ENCODE data around the gene SPEM3.

Gene SPEM3

DNA sequence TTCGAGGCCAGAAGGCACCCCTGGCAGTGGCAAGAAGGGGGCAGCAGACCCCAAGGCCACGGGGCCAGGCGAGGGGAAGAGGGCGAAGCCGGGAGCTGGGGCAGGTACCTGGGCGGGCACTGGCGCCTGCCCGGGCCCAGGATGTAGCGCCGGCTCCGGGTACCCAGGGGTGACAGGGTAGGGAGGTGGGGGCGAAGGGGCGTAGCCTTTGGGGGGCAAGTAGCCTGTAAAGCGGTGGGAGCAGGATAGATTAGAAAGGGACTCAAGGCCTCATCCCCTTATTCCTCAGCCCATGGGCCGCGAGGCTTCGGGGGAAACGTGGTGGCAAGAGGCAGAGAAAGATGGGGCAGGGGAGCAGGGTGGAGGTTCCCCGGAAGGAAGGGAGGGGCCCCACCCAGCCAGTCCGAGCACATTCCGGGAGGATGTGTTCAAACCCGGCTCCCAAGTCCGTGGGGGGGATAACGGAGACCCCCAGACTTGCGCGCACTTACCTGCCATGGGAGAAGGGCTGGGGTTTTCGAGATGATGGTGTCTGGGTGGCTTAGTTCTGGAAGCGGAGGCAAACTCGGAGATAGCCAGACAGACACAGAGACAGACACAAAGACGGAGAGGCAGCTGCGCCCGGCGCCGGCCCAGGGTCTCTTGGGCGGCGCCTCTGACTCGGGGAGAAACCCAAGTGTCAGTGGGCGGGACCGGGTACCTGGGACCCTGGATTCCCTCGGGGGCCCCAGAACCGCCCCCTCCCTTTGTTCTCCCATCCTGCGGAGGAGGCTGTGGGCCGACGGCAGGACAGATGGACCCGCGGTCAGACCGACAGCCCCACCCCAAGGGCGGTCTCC lies 34.8 kb upstream of the SPEM3 start:
- Histone ChIP-seq H3K4me1 (ENCODE audit: insufficient read depth, low read length) (peaks cover 6% of the 10 kb centered on the region; the same call in 1 of the 2 replicates), H3K9ac (ENCODE audit: low read depth, low read length) (peak overlapping the region; percentile 78), H3K36me3 (ENCODE audit: insufficient read depth, low read length) (peaks cover 3% of the 10 kb centered on the region; the same call in 1 of the 2 replicates), H3K9me3 (ENCODE audit: control insufficient read depth, insufficient read depth, low read length) (no peaks in the 10 kb centered on the region)

DNA sequence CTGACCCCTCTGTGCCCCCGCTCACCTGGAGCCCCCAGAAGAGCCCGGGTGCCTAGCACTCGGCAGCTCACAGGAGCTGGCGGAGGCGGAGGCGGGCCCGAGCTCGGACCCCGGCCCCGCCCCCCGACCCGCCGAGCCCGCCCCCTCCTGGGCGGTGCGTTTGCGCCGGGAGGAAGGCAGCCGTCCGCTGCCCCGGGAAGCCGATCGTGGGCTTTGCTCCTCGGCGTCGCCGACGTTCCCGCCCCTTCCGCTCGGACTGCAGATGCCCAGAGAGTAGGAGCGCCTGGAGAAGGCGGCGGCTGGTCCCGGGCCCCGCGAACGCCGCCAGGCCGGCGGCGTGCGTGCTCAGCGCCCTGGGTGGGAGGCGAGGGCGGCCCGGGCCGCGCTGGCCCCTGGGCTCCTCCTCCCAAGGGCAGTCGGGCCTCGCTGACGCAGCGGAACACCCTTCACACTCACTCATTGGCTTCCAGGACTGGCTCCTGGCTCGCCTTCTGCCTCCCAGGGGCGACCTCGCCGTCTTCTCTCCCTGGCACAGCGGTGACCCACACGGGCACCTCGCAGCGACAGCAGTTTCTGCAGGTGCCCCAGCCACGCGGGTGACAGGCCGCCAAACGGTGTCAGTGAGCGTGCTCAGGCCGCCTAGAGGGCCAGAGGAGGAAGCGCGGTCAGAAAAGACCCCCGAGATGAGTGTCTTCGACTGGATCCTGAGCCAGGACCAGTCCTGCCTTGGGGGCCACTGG lies 34.0 kb upstream of the SPEM3 start, which contains the start of gene PLSCR3:
PLSCR3 (minus strand) TSS at position 74 of the 740 bp plus-strand sequence. CDS start 415 bp downstream, outside the sequence.
- Histone ChIP-seq H3K36me3 (ENCODE audit: insufficient read depth, low read length) (peaks cover 3% of the 10 kb centered on the region; the same call in 1 of the 2 replicates), H3K4me1 (ENCODE audit: insufficient read depth, low read length) (peaks cover 6% of the 10 kb centered on the region; the same call in 1 of the 2 replicates), H3K9me3 (ENCODE audit: control insufficient read depth, insufficient read depth, low read length) (no peaks in the 10 kb centered on the region), H3K9ac (ENCODE audit: low read depth, low read length) (peak within 1 kb of the TSS; percentile 78)

DNA sequence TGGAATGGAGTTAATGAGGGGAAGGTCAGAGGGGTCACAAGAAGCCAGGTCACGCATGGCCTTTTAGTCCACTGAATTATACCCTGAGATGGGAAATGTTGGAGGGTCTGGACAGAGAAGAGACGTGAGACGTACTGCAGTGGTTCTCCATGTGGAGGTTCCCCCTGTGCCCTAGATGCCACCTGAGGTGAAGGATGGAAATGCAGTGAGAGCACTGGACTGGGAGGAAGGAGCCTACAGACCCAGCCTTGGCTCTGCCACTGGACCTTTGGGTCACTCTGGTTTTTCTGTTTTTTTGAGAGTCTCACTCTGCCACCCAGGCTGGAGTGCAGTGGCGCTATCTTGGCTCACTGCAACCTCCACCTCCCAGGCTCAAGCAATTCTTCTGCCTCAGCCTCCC lies 32.5 kb upstream of the SPEM3 start:
- Histone ChIP-seq H3K9me3 (ENCODE audit: control insufficient read depth, insufficient read depth, low read length) (no peaks in the 10 kb centered on the region), H3K4me1 (ENCODE audit: insufficient read depth, low read length) (peaks cover 2% of the 10 kb centered on the region; the same call in 1 of the 2 replicates), H3K36me3 (ENCODE audit: insufficient read depth, low read length) (peaks cover 3% of the 10 kb centered on the region; the same call in 1 of the 2 replicates), H3K9ac (ENCODE audit: low read depth, low read length) (no peak overlapping the region)

DNA sequence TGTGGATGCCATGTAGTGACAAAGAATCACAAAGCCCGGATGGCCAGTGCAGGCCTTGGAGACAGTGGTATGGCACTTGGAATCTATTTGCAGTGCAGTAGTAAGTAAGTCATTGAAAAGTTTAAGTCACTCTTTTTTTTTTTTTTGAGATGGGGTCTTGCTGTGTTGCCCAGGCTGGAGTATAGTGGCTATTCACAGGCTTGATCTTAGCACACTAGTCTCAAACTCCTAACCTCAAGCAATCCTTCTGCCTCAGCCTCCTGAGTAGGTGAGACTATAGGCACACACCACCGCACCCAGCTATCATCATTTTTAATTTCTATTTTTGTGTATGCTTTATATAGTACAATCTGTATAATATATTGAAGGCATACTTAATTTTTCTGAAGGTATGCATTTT lies 30.0 kb upstream of the SPEM3 start:
- Histone ChIP-seq H3K9me3 (ENCODE audit: control insufficient read depth, insufficient read depth, low read length) (no peaks in the 10 kb centered on the region), H3K36me3 (ENCODE audit: insufficient read depth, low read length) (no peaks in the 10 kb centered on the region; the same call in 1 of the 2 replicates), H3K9ac (ENCODE audit: low read depth, low read length) (no peak overlapping the region), H3K4me1 (ENCODE audit: insufficient read depth, low read length) (peaks cover 6% of the 10 kb centered on the region)

DNA sequence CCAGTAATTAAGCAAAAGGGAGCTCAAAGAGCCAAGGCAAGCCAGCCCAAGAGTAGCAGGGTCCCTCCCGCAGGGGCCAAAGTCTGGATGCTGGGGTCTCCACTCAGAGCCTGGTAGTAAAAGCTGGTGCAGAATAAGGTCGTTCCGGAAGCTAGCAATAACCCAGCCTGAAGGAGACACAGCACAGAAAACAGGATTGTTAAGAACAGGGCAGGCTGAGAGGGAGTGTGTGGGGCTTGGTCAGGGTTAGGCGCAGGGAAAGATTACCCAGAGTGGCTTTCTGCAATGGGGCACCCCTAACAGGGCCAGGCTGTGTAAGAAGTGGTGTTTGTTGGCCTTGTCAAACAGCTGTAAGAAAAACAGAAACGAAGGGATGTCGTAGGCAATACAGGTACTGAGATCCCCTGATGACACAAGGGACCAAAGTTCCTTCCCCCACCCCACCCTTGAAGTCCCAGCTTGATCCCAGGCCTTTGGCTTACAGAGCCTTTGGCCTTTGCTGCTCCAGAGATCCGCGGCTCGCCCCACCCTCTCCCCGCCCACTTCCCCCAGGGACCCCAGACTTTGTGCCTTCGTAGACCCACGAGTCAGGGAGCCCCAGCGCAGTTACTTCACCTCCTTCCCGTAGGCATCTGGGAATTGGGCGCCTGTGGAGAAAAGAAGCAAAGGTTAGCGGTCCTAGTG lies 25.5 kb upstream of the SPEM3 start:
- Histone ChIP-seq H3K9me3 (ENCODE audit: control insufficient read depth, insufficient read depth, low read length) (no peaks in the 10 kb centered on the region), H3K36me3 (ENCODE audit: insufficient read depth, low read length) (no peaks in the 10 kb centered on the region; the same call in 1 of the 2 replicates), H3K4me1 (ENCODE audit: insufficient read depth, low read length) (peaks cover 14% of the 10 kb centered on the region), H3K9ac (ENCODE audit: low read depth, low read length) (peak overlapping the region; percentile 77)

DNA sequence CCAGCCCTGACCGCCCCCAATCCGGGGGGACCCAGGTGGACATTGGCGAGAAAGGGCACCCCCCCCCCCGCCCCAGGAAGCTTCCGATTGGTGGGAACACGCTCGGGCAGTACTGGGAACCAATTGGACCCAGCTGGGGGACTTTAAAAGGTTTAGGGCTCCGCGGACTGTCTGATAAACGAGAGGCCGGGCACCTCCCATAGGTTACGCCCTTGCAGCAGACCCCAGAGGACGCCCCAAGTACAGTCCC lies 25.0 kb upstream of the SPEM3 start:
- Histone ChIP-seq H3K36me3 (ENCODE audit: insufficient read depth, low read length) (no peaks in the 10 kb centered on the region; the same call in 1 of the 2 replicates), H3K9me3 (ENCODE audit: control insufficient read depth, insufficient read depth, low read length) (no peaks in the 10 kb centered on the region), H3K4me1 (ENCODE audit: insufficient read depth, low read length) (peaks cover 14% of the 10 kb centered on the region), H3K9ac (ENCODE audit: low read depth, low read length) (peak overlapping the region; percentile 77)

DNA sequence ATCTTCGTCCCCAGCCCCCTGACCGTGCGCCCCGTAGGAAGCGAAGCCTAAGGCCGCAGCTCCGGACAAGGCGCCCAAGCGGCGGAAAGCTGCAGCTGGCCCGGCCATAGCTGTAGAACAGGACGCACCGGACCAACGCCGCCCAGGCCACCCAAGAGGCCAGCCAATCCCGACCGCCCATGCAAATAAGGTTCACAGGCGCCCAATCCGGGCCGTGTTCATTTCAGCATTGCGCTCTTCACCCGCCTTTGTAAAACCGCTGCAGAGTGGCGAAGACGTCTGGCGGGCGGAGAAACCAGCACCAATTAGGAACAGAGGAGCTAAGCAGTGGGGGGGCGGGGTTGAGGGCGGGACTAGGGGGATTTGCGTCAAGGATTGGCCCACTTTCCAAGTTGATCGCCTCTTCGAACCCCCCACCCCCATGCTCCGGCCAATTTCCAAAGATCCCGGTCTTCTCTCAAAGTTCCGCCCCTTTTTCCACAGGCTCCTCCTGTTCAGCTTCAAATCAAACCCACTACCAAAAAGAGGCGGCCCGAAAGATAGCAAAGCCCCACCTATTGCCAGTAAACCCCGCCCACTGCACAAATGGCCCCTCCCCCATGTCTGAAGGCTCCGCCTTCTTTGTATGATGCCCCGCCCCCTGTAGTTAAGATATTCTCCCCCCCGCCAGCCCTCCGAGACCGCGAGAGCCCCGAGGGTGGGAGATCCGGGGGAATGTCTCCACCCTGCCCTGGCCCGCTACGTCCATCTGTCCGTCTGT lies 24.5 kb upstream of the SPEM3 start, which contains the start of gene TMEM256:
TMEM256 (minus strand) TSS at position 121 of the 760 bp plus-strand sequence; CDS start at position 108, 13 bp downstream.
- peak within 1 kb of the TSS; percentile 77 for H3K9ac ChIP-seq (ENCODE audit: low read depth, low read length)
- no peaks in the 10 kb centered on the region for H3K9me3 ChIP-seq (ENCODE audit: control insufficient read depth, insufficient read depth, low read length)
- peaks cover 14% of the 10 kb centered on the region for H3K4me1 ChIP-seq (ENCODE audit: insufficient read depth, low read length)
- H3K36me3 ChIP-seq (ENCODE audit: insufficient read depth, low read length) = no peaks in the 10 kb centered on the region; the same call in 1 of the 2 replicates

DNA sequence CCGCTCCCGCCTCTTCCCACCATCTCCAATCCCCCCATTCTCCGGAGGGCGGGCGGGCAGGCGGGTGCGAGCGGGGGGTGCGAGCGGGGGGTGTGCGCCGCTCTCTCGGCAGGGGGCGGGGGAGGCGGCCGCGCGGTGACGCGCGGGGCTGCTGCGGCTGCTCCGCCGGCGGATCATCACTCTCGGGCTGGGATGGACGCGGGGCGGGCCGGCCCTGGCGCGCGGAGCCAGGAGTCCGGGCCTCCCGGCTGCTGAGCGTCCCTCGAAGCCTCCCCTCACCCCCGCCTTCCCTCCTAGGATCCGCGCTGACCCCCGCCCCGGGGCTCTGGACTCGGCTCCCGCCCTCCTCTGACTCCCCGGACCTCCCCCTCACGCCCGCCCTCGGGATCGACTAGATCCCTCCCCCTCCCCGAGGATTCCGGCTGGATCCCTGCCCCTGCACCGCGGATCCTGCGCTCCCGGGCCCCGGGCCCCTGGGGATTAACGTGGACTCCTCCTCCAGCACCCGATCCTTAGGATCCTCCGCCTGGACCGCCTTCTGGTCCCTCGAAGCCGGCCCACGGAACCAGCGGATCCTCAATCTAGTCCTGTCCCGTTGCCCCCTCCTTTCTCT lies 23.8 kb upstream of the SPEM3 start:
- Histone ChIP-seq H3K9ac (ENCODE audit: low read depth, low read length) (peak overlapping the region; percentile 77), H3K36me3 (ENCODE audit: insufficient read depth, low read length) (no peaks in the 10 kb centered on the region; the same call in 1 of the 2 replicates)

DNA sequence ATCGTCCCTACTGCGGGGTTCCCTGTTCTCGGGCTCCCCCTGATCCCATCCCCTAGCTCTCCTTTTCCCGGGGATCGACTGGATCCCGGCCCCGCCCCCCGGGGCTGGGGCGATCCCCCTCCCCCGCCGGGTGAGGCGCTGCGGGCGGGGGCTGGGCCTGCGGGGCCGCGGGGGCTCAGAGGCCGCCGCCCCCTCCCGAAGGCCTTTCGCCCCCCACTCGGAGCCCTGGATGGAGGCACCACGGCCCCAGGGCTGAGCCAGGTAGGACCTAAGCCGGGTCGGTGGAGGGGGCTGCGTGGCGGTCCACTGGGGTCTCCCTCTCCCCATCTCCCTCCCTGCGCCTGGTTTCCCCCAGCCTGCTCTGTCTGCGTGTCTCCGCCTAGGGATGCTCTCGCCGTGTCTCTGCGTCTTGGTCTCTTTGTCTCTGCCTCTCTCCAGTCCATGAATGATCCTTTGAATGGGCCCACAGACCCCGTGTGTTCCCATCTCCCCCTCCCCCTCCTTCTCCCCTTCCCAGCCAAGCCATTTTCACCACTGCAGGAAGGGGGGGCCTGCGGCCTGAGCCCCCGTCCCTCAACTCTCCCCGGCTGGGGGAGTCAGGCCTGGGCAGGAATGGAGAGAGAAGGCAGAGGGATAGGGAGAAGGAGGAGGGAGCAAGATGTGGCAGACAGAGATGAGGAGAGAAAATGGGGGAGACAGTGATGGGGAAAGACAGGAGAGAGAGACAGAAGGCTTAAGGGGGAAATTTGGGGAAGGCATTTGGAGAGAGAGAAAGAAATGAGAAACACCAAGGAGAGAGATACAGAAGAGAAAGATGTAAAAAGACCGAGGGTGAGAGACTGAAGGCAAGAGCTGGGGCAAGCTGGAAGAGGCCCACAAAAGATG lies 23.1 kb upstream of the SPEM3 start:
- peak overlapping the region; percentile 77 for H3K9ac ChIP-seq (ENCODE audit: low read depth, low read length)
- peaks cover 14% of the 10 kb centered on the region for H3K4me1 ChIP-seq (ENCODE audit: insufficient read depth, low read length)
- H3K9me3 ChIP-seq (ENCODE audit: control insufficient read depth, insufficient read depth, low read length) = no peaks in the 10 kb centered on the region
- H3K36me3 ChIP-seq (ENCODE audit: insufficient read depth, low read length) = no peaks in the 10 kb centered on the region; the same call in 1 of the 2 replicates

More for the DNA sequence above, 23.8 kb upstream of the SPEM3 start:
- Histone ChIP-seq H3K9me3 (ENCODE audit: control insufficient read depth, insufficient read depth, low read length) (no peaks in the 10 kb centered on the region), H3K4me1 (ENCODE audit: insufficient read depth, low read length) (peaks cover 14% of the 10 kb centered on the region)

DNA sequence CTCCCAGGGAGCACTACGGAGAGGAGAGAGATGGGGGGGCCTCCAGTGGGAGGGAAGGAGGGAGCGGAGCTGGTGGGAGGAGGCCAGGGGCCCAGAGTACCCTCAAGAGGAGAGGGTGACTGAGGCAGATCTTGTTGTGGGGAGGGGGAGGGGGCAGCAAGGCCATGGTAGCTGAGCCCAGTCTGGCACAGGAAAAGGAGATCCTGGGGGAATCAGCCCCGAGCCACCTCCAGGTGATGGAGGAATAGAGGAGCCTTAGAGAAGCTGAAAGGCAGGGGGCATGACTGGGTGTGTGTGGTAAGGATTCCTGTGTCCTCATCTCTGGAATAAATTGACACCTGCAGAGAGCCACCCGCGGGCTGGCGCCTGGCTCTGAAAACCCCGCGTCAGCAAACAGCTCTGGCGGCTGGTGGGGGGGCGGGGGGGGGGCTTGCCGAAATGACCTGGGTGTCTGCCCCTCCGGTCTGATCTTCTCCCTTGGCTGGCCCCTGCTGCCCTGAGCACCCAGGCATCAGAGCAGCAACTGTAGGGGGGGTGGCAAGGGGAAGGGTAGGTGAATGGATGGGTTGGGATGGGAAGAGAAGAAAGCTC lies 22.3 kb upstream of the SPEM3 start:
- no peaks in the 10 kb centered on the region; the same call in 1 of the 2 replicates for H3K36me3 ChIP-seq (ENCODE audit: insufficient read depth, low read length)
- peaks cover 14% of the 10 kb centered on the region for H3K4me1 ChIP-seq (ENCODE audit: insufficient read depth, low read length)
- peak overlapping the region; percentile 77; the same call in 1 of the 2 replicates for H3K9ac ChIP-seq (ENCODE audit: low read depth, low read length)
- no peaks in the 10 kb centered on the region for H3K9me3 ChIP-seq (ENCODE audit: control insufficient read depth, insufficient read depth, low read length)

DNA sequence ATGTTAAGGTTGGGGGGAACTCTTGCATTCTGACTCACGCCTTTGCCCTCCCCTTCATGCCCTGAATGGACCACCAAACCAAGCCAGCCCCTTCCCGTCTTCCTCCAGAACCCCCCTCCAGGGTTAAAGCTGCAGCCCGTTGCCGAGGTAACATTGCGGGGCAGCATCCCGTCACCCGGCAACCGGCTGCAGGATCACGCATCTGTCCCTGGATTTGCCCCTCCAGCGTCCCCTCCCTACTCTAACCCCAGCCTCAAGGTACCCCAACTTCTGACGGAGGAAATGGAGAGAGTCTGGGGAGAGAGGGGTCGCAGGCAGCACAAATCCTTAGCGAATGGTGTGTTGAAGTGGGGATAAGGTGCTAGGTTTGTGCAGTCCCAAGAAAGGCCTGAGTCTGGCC lies 21.6 kb upstream of the SPEM3 start:
- Histone ChIP-seq H3K9me3 (ENCODE audit: control insufficient read depth, insufficient read depth, low read length) (no peaks in the 10 kb centered on the region), H3K4me1 (ENCODE audit: insufficient read depth, low read length) (peaks cover 14% of the 10 kb centered on the region), H3K9ac (ENCODE audit: low read depth, low read length) (peak overlapping the region; percentile 9; the same call in 1 of the 2 replicates), H3K36me3 (ENCODE audit: insufficient read depth, low read length) (no peaks in the 10 kb centered on the region; the same call in 1 of the 2 replicates)
